BLaER1 (cell line): Measurements from ENCODE around the gene LDAH.
A peak's percentile ranks its signal among the peaks of the same experiment; 100 is the strongest.

ENCODE experiments used
- H3K27ac ChIP-seq: shearing (Covaris generic); formaldehyde crosslinking; 2 replicates; pipeline ENCODE4 v1.8.1; 2022
- H3K27me3 ChIP-seq: shearing (Covaris generic); formaldehyde crosslinking; 2 replicates; pipeline ENCODE4 v1.8.1; 2022
- H3K36me3 ChIP-seq: shearing (Covaris generic); formaldehyde crosslinking; 2 replicates; pipeline ENCODE4 v1.8.1; 2022
- H3K4me1 ChIP-seq: shearing (Covaris generic); formaldehyde crosslinking; 2 replicates; pipeline ENCODE4 v1.8.1; 2022
- H3K4me2 ChIP-seq: shearing (Covaris generic); formaldehyde crosslinking; 2 replicates; pipeline ENCODE4 v1.8.1; 2022
- H3K4me3 ChIP-seq: shearing (Covaris generic); formaldehyde crosslinking; 2 replicates; pipeline ENCODE4 v1.8.1; 2022
- H3K9ac ChIP-seq: shearing (Covaris generic); formaldehyde crosslinking; 2 replicates; pipeline ENCODE4 v1.8.1; 2022
- H3K9me3 ChIP-seq: shearing (Covaris generic); formaldehyde crosslinking; 2 replicates; pipeline ENCODE4 v1.8.1; 2022
- H4K20me1 ChIP-seq: shearing (Covaris generic); formaldehyde crosslinking; 2 replicates; pipeline ENCODE4 v1.8.1; 2022
- Cebpa-rat ChIP-seq: shearing (Covaris generic); IDR thresholded peaks from 2 replicates; pipeline ENCODE4 v1.8.1; 2022

LDAH gene

GRCh38 chr2:20834331-20834730 lies 11.4 kb upstream of the LDAH start:
- Histone ChIP-seq H3K27ac (no peak overlapping the region), H3K27me3 (no peaks in the 10 kb centered on the region), H3K4me2 (no peak overlapping the region), H3K4me3 (no peak overlapping the region), H3K9ac (no peak overlapping the region), H3K36me3 (no peaks in the 10 kb centered on the region), H3K9me3 (0 out of 2 replicates have a peak, but pooled peaks cover 3% of the 10 kb centered on the region), H3K4me1 (no peaks in the 10 kb centered on the region), H4K20me1 (no peaks in the 10 kb centered on the region)
- TF ChIP-seq Cebpa-rat = no peak

GRCh38 chr2:20832606-20833005 lies 9.7 kb upstream of the LDAH start:
- Histone ChIP-seq H3K4me1 (no peaks in the 10 kb centered on the region), H4K20me1 (no peaks in the 10 kb centered on the region), H3K9me3 (0 out of 2 replicates have a peak, but pooled peaks cover 3% of the 10 kb centered on the region), H3K4me3 (no peak overlapping the region), H3K27me3 (no peaks in the 10 kb centered on the region), H3K36me3 (no peaks in the 10 kb centered on the region), H3K4me2 (no peak overlapping the region), H3K27ac (no peak overlapping the region), H3K9ac (no peak overlapping the region)
- no peak for TF ChIP-seq Cebpa-rat

GRCh38 chr2:20829861-20830260 lies 7.0 kb upstream of the LDAH start:
- H3K27ac ChIP-seq = no peak overlapping the region
- H3K27me3 ChIP-seq = no peaks in the 10 kb centered on the region
- no peak overlapping the region for H3K4me3 ChIP-seq
- H3K36me3 ChIP-seq = no peaks in the 10 kb centered on the region
- no peak overlapping the region for H3K9ac ChIP-seq
- H3K4me2 ChIP-seq = no peak overlapping the region
- no peak for TF ChIP-seq Cebpa-rat
- H3K9me3 ChIP-seq = 0 out of 2 replicates have a peak, but pooled peaks cover 3% of the 10 kb centered on the region
- H4K20me1 ChIP-seq = no peaks in the 10 kb centered on the region
- no peaks in the 10 kb centered on the region for H3K4me1 ChIP-seq

GRCh38 chr2:20823917-20824316 lies 1.0 kb upstream of the LDAH start:
- TF ChIP-seq Cebpa-rat = no peak
- no peak overlapping the region for H3K4me3 ChIP-seq

GRCh38 chr2:20818820-20819219 lies 4.1 kb downstream of the LDAH start:
- Histone ChIP-seq H3K9ac (no peak overlapping the region), H3K4me1 (peaks cover 4% of the 10 kb centered on the region; the same call in 1 of the 2 replicates), H3K27ac (no peak overlapping the region), H3K4me2 (no peak overlapping the region), H3K9me3 (no peaks in the 10 kb centered on the region), H3K4me3 (no peak overlapping the region), H3K36me3 (0 out of 2 replicates have a peak, but pooled peaks cover 5% of the 10 kb centered on the region), H4K20me1 (peaks cover 36% of the 10 kb centered on the region), H3K27me3 (no peaks in the 10 kb centered on the region)
- no peak for TF ChIP-seq Cebpa-rat

More at GRCh38 chr2:20823917-20824316, 1.0 kb upstream of the LDAH start:
- H3K4me1 ChIP-seq = peaks cover 4% of the 10 kb centered on the region; the same call in 1 of the 2 replicates
- H3K27ac ChIP-seq = no peak overlapping the region
- H3K36me3 ChIP-seq = no peaks in the 10 kb centered on the region
- no peaks in the 10 kb centered on the region; the same call in 1 of the 2 replicates for H4K20me1 ChIP-seq
- no peaks in the 10 kb centered on the region for H3K27me3 ChIP-seq
- no peak overlapping the region for H3K9ac ChIP-seq
- H3K4me2 ChIP-seq = no peak overlapping the region
- H3K9me3 ChIP-seq = no peaks in the 10 kb centered on the region

- no peak overlapping the region for H3K27ac ChIP-seq
- peaks cover 55% of the 10 kb centered on the region for H4K20me1 ChIP-seq
- no peaks in the 10 kb centered on the region for H3K4me1 ChIP-seq
- no peak overlapping the region for H3K4me2 ChIP-seq
- no peak for TF ChIP-seq Cebpa-rat
- H3K9ac ChIP-seq = no peak overlapping the region
- H3K4me3 ChIP-seq = no peak overlapping the region
- 0 out of 2 replicates have a peak, but pooled peaks cover 5% of the 10 kb centered on the region for H3K36me3 ChIP-seq
- H3K9me3 ChIP-seq = no peaks in the 10 kb centered on the region
- no peaks in the 10 kb centered on the region for H3K27me3 ChIP-seq
Observed at GRCh38 chr2:20815216-20815615, 7.7 kb downstream of the LDAH start.

GRCh38 chr2:20812779-20813178 lies 10.1 kb downstream of the LDAH start:
- Histone ChIP-seq H3K9me3 (no peaks in the 10 kb centered on the region), H3K27ac (no peak overlapping the region), H3K4me1 (no peaks in the 10 kb centered on the region), H3K4me2 (no peak overlapping the region), H3K36me3 (0 out of 2 replicates have a peak, but pooled peaks cover 9% of the 10 kb centered on the region), H3K27me3 (no peaks in the 10 kb centered on the region), H4K20me1 (peaks cover 64% of the 10 kb centered on the region), H3K4me3 (no peak overlapping the region), H3K9ac (no peak overlapping the region)
- peak; percentile 13; the same call in 1 of the 2 replicates for TF ChIP-seq Cebpa-rat

- no peaks in the 10 kb centered on the region for H3K4me1 ChIP-seq
- no peak for TF ChIP-seq Cebpa-rat
- H4K20me1 ChIP-seq = peaks cover 76% of the 10 kb centered on the region
- H3K4me2 ChIP-seq = no peak overlapping the region
- no peak overlapping the region for H3K27ac ChIP-seq
- H3K4me3 ChIP-seq = no peak overlapping the region
- H3K9me3 ChIP-seq = no peaks in the 10 kb centered on the region
- no peaks in the 10 kb centered on the region for H3K27me3 ChIP-seq
- H3K36me3 ChIP-seq = peaks cover 11% of the 10 kb centered on the region; the same call in 1 of the 2 replicates
- no peak overlapping the region for H3K9ac ChIP-seq
Observed at GRCh38 chr2:20806286-20806685, 16.6 kb downstream of the LDAH start.

GRCh38 chr2:20803974-20804373 lies 18.9 kb downstream of the LDAH start:
- no peak overlapping the region for H3K4me3 ChIP-seq
- H3K9me3 ChIP-seq = no peaks in the 10 kb centered on the region
- H4K20me1 ChIP-seq = peaks cover 62% of the 10 kb centered on the region
- no peak overlapping the region for H3K27ac ChIP-seq
- no peaks in the 10 kb centered on the region for H3K27me3 ChIP-seq
- H3K4me1 ChIP-seq = no peaks in the 10 kb centered on the region
- no peak for TF ChIP-seq Cebpa-rat
- peaks cover 24% of the 10 kb centered on the region for H3K36me3 ChIP-seq
- H3K4me2 ChIP-seq = no peak overlapping the region
- H3K9ac ChIP-seq = no peak overlapping the region

- no peak overlapping the region for H3K9ac ChIP-seq
- H4K20me1 ChIP-seq = peaks cover 55% of the 10 kb centered on the region
- H3K4me2 ChIP-seq = no peak overlapping the region
- no peaks in the 10 kb centered on the region for H3K4me1 ChIP-seq
- peaks cover 23% of the 10 kb centered on the region for H3K36me3 ChIP-seq
- no peak for TF ChIP-seq Cebpa-rat
- no peak overlapping the region for H3K4me3 ChIP-seq
- H3K27ac ChIP-seq = no peak overlapping the region
- H3K9me3 ChIP-seq = no peaks in the 10 kb centered on the region
- no peaks in the 10 kb centered on the region for H3K27me3 ChIP-seq
Observed at GRCh38 chr2:20803226-20803682, 19.6 kb downstream of the LDAH start.

GRCh38 chr2:20797096-20797495 lies 25.8 kb downstream of the LDAH start:
- no peak for TF ChIP-seq Cebpa-rat
- Histone ChIP-seq H3K4me1 (no peaks in the 10 kb centered on the region), H3K9ac (no peak overlapping the region), H3K36me3 (peaks cover 77% of the 10 kb centered on the region), H3K9me3 (peaks cover 19% of the 10 kb centered on the region), H3K27me3 (no peaks in the 10 kb centered on the region), H3K27ac (no peak overlapping the region), H3K4me2 (no peak overlapping the region), H4K20me1 (peaks cover 10% of the 10 kb centered on the region; the same call in 1 of the 2 replicates), H3K4me3 (no peak overlapping the region)
